ENCODE data around the gene TNK1. TPM values are rescaled to one million over a fixed set of nuclear protein-coding genes. Genes with fewer than 3 reads are reported as not detected.

The TNK1 gene
- total and polyA plus RNA-seq, 9 of the 15 experiments (the other 6 are each of a cell fraction or from before 2014, with no cell fraction given), result 0.28 to 5.2 (median 2.1) TPM

GRCh38 chr17:7403977-7404736, 23.3 kb downstream of the TNK1 start, which contains the start of gene TMEM256 (continued):
- TF ChIP-seq ARID4B (CRISPR knock-in tag; IDR thresholded peaks at IDR 0.05) (peak; percentile 76), HEY1 (CRISPR knock-in tag; IDR thresholded peaks at IDR 0.05; ENCODE audit: borderline replicate concordance) (no peak), TSHZ1 (CRISPR knock-in tag; IDR thresholded peaks at IDR 0.05) (no peak), ZNF766 (CRISPR knock-in tag; conservative IDR thresholded peaks at IDR 0.05) (no peak), ILF3 (IDR thresholded peaks at IDR 0.05; ENCODE audit: borderline replicate concordance) (no peak), ZNF644 (tag; IDR thresholded peaks at IDR 0.05; ENCODE audit: low read depth) (no peak), ZSCAN32 (CRISPR knock-in tag; IDR thresholded peaks at IDR 0.05) (no peak), CHCHD3 (CRISPR knock-in tag; IDR thresholded peaks at IDR 0.05) (no peak), KDM4B (IDR thresholded peaks at IDR 0.05; ENCODE audit: borderline replicate concordance in 2 of 2, low read depth in 1 of 2) (no peak), USF1 (CRISPR knock-in tag; IDR thresholded peaks at IDR 0.05) (no peak), ZNF408 (CRISPR knock-in tag; IDR thresholded peaks at IDR 0.05; ENCODE audit: low read depth) (no peak), ZNF444 (CRISPR knock-in tag; IDR thresholded peaks at IDR 0.05) (no peak), SMC3 (conservative IDR thresholded peaks at IDR 0.05; ENCODE audit: insufficient read depth, low read depth, low read length) (no peak), ETV5 (CRISPR knock-in tag; IDR thresholded peaks at IDR 0.05; ENCODE audit: low read depth) (no peak), GMEB1 (CRISPR knock-in tag; IDR thresholded peaks at IDR 0.05) (no peak)
